ENCODE measurements around the gene NPR1. TPM values are rescaled to one million over a fixed set of nuclear protein-coding genes. Genes with fewer than 3 reads are reported as not detected.

The NPR1 gene
- total and polyA plus RNA-seq, 2 donors (not counting 3 experiments of a cell fraction or from before 2014, with no cell fraction given) = 9.8 to 13.3 TPM

GRCh38 chr1:153643816-153644215 is 34.7 kb upstream of the NPR1 start:
- ChIA-PET CTCF (interaction anchor here (1.4 to 2.3 kb wide), 4 partner anchors 8 to 133 kb away, joined by 3 to 11 read pairs (median 6); no protein-coding TSS in a partner anchor), POLR2A (interaction anchor here (0.7 to 2.1 kb wide), 2 partner anchors 10 to 14 kb away, joined by 3 to 12 read pairs; partner anchors contain the start of gene CHTOP)
- no peak overlapping the region for H2AFZ ChIP-seq (ENCODE audit: low read depth, low read length)
- H3K9ac ChIP-seq (replicated peaks; ENCODE audit: extremely low read depth, insufficient read depth, low read length) = no peak overlapping the region
- no peaks in the 10 kb centered on the region for H3K9me1 ChIP-seq (replicated peaks; ENCODE audit: control insufficient read depth, extremely low read depth, insufficient read depth, low read length)
- no peaks in the 10 kb centered on the region for H3K9me3 ChIP-seq (replicated peaks; ENCODE audit: control insufficient read depth, insufficient read depth, low read length)
- DNase-seq (ENCODE audit: low read depth, low spot score) = no peak
- no peak overlapping the region for H3K27ac ChIP-seq (ENCODE audit: insufficient read depth, low read depth, low read length)
- FAIRE-seq = no peak
- BruUV-seq (replicated peaks) = no TSS peak
- H3K27me3 ChIP-seq (ENCODE audit: control insufficient read depth in 2 of 2, insufficient read depth in 2 of 2, low read length in 2 of 2) = no peaks in the 10 kb centered on the region
- H3K4me2 ChIP-seq (ENCODE audit: insufficient read depth, low read length) = no peak overlapping the region
- TF ChIP-seq POLR2A (IDR thresholded peaks at IDR 0.05; ENCODE audit: low read depth, low read length) (no peak), JUN (IDR thresholded peaks at IDR 0.05; ENCODE audit: borderline replicate concordance, insufficient read depth, insufficient read length, low read depth) (no peak), CTCF (IDR thresholded peaks at IDR 0.05; ENCODE audit: extremely low read depth in 1 of 2, insufficient read depth in 1 of 2, low read depth in 1 of 2, low read length in 2 of 2) (no peak), MAX (IDR thresholded peaks at IDR 0.05; ENCODE audit: insufficient read depth, insufficient read length) (no peak), EZH2 (IDR thresholded peaks at IDR 0.05; ENCODE audit: borderline replicate concordance, low read depth, low read length, severe bottlenecking) (no peak), POLR2AphosphoS5 (IDR thresholded peaks at IDR 0.05; ENCODE audit: insufficient read depth, low read depth, low read length) (no peak), FOS (IDR thresholded peaks at IDR 0.05; ENCODE audit: borderline replicate concordance, insufficient read depth, low read length) (no peak), GATA2 (IDR thresholded peaks at IDR 0.05; ENCODE audit: insufficient read depth, insufficient read length, low read depth, low read length) (no peak), MYC (IDR thresholded peaks at IDR 0.05; ENCODE audit: low read depth, low read length) (no peak)
- H3K79me2 ChIP-seq (ENCODE audit: control insufficient read depth, insufficient read depth, low read length) = peaks cover 19% of the 10 kb centered on the region
- dilution Hi-C loops (cut with MboI; ENCODE audit: extremely low pct_ligation_motif_present, low sequenced_read_pairs) = no loop called here
- peaks cover 2% of the 10 kb centered on the region for H4K20me1 ChIP-seq (replicated peaks; ENCODE audit: control insufficient read depth, extremely low read depth, insufficient read depth, low read length)
- no peaks in the 10 kb centered on the region for H3K4me1 ChIP-seq (ENCODE audit: control insufficient read depth, extremely low read depth, insufficient read depth, low read length)
- intact Hi-C loops (cut with micrococcal nuclease) = no loop called here
- peaks cover 41 to 42% of the 10 kb centered on the region in 2 experiments for H3K36me3 ChIP-seq (ENCODE audit: control insufficient read depth in 2 of 2, extremely low read depth in 1 of 2, insufficient read depth in 2 of 2, low read length in 2 of 2)
- no peak overlapping the region for H3K4me3 ChIP-seq (replicated peaks in 1 of 3; ENCODE audit: insufficient read depth in 1 of 3, low read depth in 1 of 3, low read length in 3 of 3)
